ENCODE measurements around the gene DPP8.
A peak's percentile ranks its signal among the peaks of the same experiment; 100 is the strongest.

The DPP8 gene

GRCh38 chr15:65521350-65521749 is 3.9 kb upstream of the DPP8 start:
- Histone ChIP-seq H2AFZ (ENCODE audit: low read depth) (no peak overlapping the region), H3K4me3 (IDR thresholded peaks at IDR 0.05; ENCODE audit: insufficient read depth, low read depth, low read length) (no peak overlapping the region), H3K27me3 (ENCODE audit: insufficient read depth, low read depth) (no peaks in the 10 kb centered on the region), H3K4me2 (no peak overlapping the region), H3K9ac (no peak overlapping the region), H3K27ac (no peak overlapping the region), H3K36me3 (ENCODE audit: insufficient read depth) (no peaks in the 10 kb centered on the region), H4K20me1 (ENCODE audit: insufficient read depth) (no peaks in the 10 kb centered on the region), H3K4me1 (ENCODE audit: low read depth, poor library complexity, severe bottlenecking) (peaks cover 8% of the 10 kb centered on the region), H3K79me2 (ENCODE audit: insufficient read depth, low read depth) (peaks cover 7% of the 10 kb centered on the region)
- no peak for TF ChIP-seq CTCF (conservative IDR thresholded peaks at IDR 0.05; ENCODE audit: low read depth, low read length)

- H3K36me3 ChIP-seq (ENCODE audit: insufficient read depth): no peaks in the 10 kb centered on the region
- H3K4me1 ChIP-seq (ENCODE audit: low read depth, poor library complexity, severe bottlenecking): peaks cover 19% of the 10 kb centered on the region
- TF ChIP-seq CTCF (conservative IDR thresholded peaks at IDR 0.05; ENCODE audit: low read depth, low read length): no peak
- peaks cover 28% of the 10 kb centered on the region for H3K79me2 ChIP-seq (ENCODE audit: insufficient read depth, low read depth)
- H3K4me2 ChIP-seq: no peak overlapping the region
- no peaks in the 10 kb centered on the region for H3K27me3 ChIP-seq (ENCODE audit: insufficient read depth, low read depth)
- H3K4me3 ChIP-seq (IDR thresholded peaks at IDR 0.05; ENCODE audit: insufficient read depth, low read depth, low read length): no peak overlapping the region
- no peak overlapping the region for H3K27ac ChIP-seq
- H3K9ac ChIP-seq: no peak overlapping the region
- no peak overlapping the region for H2AFZ ChIP-seq (ENCODE audit: low read depth)
- no peaks in the 10 kb centered on the region for H4K20me1 ChIP-seq (ENCODE audit: insufficient read depth)
Observed at GRCh38 chr15:65518633-65519285, 1.3 kb upstream of the DPP8 start.

- Histone ChIP-seq H4K20me1 (ENCODE audit: insufficient read depth) (no peaks in the 10 kb centered on the region), H3K27me3 (ENCODE audit: insufficient read depth, low read depth) (no peaks in the 10 kb centered on the region), H3K9ac (peak overlapping the region; percentile 85), H3K79me2 (ENCODE audit: insufficient read depth, low read depth) (peaks cover 28% of the 10 kb centered on the region), H3K4me1 (ENCODE audit: low read depth, poor library complexity, severe bottlenecking) (peaks cover 19% of the 10 kb centered on the region), H3K36me3 (ENCODE audit: insufficient read depth) (no peaks in the 10 kb centered on the region), H3K4me3 (IDR thresholded peaks at IDR 0.05; ENCODE audit: insufficient read depth, low read depth, low read length) (no peak overlapping the region), H2AFZ (ENCODE audit: low read depth) (peak overlapping the region; percentile 88), H3K27ac (peak overlapping the region; percentile 91), H3K4me2 (peak overlapping the region; percentile 53)
- peak; percentile 43; the same call in 1 of the 2 replicates for TF ChIP-seq CTCF (conservative IDR thresholded peaks at IDR 0.05; ENCODE audit: low read depth, low read length)
Observed at GRCh38 chr15:65517866-65518207, 348 bp upstream of the DPP8 start.

- TF ChIP-seq CTCF (conservative IDR thresholded peaks at IDR 0.05; ENCODE audit: low read depth, low read length): no peak
- Histone ChIP-seq H2AFZ (ENCODE audit: low read depth) (no peak overlapping the region), H4K20me1 (ENCODE audit: insufficient read depth) (no peaks in the 10 kb centered on the region), H3K27me3 (ENCODE audit: insufficient read depth, low read depth) (no peaks in the 10 kb centered on the region), H3K4me1 (ENCODE audit: low read depth, poor library complexity, severe bottlenecking) (peaks cover 16% of the 10 kb centered on the region), H3K4me3 (IDR thresholded peaks at IDR 0.05; ENCODE audit: insufficient read depth, low read depth, low read length) (no peak overlapping the region), H3K4me2 (no peak overlapping the region), H3K9ac (no peak overlapping the region), H3K27ac (no peak overlapping the region), H3K36me3 (ENCODE audit: insufficient read depth) (no peaks in the 10 kb centered on the region), H3K79me2 (ENCODE audit: insufficient read depth, low read depth) (peaks cover 28% of the 10 kb centered on the region)
Observed at GRCh38 chr15:65512807-65513416, 4.6 kb downstream of the DPP8 start.

All from KMS-11 (cell line).